ENCODE data around the gene CFAP300. TPM values are rescaled to one million over a fixed set of nuclear protein-coding genes. Genes with fewer than 3 reads are reported as not detected.

CFAP300 gene
- total and polyA plus RNA-seq, 8 donors = 1.2 to 3.6 (median 1.8) TPM; not detected in 2

- WGBS, 5 donors = 0 to 2% (median 1%) methylated on average over 10 to 61 of the region's 61 CpGs
- TF ChIP-seq EP300 (IDR thresholded peaks at IDR 0.05) = no peak
- peak in 1 of 3 donors; percentile 40 for TF ChIP-seq POLR2AphosphoS5 (IDR thresholded peaks at IDR 0.05)
- TF ChIP-seq CTCF (IDR thresholded peaks at IDR 0.05) = peak in 1 of 7 experiments; percentile 11
- TF ChIP-seq POLR2A (IDR thresholded peaks at IDR 0.05) = no peak
- Histone ChIP-seq H3K4me3 (peak overlapping the region; percentile 64 to 98 (median 82)), H3K27me3 (peaks cover 0 to 21% (median 5%) of the 10 kb centered on the region in 3 donors), H3K36me3 (peaks cover 0 to 11% (median 5%) of the 10 kb centered on the region in 4 donors), H3K27ac (peak overlapping the region; percentile 95 to 100 (median 97)), H3K9me3 (no peaks in the 10 kb centered on the region), H3K4me1 (peaks cover 17 to 50% (median 48%) of the 10 kb centered on the region in 4 donors)
- intact Hi-C loops (cut with DNase I; ENCODE audit: low total_unique reads) = no loop called here
- DNase-seq = peak; percentile 79 to 95
Measured at GRCh38 chr11:102111011-102111786, 64.0 kb downstream of the CFAP300 start.

- intact Hi-C loops (cut with DNase I; ENCODE audit: low total_unique reads) = no loop called here
- peak overlapping the region; percentile 64 to 98 (median 82) for H3K4me3 ChIP-seq
- peaks cover 0 to 11% (median 5%) of the 10 kb centered on the region in 4 donors for H3K36me3 ChIP-seq
- TF ChIP-seq POLR2A (IDR thresholded peaks at IDR 0.05) (peak in 1 of 4 donors; percentile 54), EP300 (IDR thresholded peaks at IDR 0.05) (no peak), POLR2AphosphoS5 (IDR thresholded peaks at IDR 0.05) (peak in 2 of 3 donors; percentile 90)
- H3K27ac ChIP-seq = peak overlapping the region; percentile 95 to 100 (median 97)
- H3K9me3 ChIP-seq = no peaks in the 10 kb centered on the region
- H3K27me3 ChIP-seq = peaks cover 0 to 21% (median 5%) of the 10 kb centered on the region in 3 donors
- 1 to 2% (median 2%) methylated on average over 20 of the region's 20 CpGs for WGBS, 5 donors
- peaks cover 21 to 57% (median 55%) of the 10 kb centered on the region in 4 donors for H3K4me1 ChIP-seq
- peak; percentile 72 to 89 for DNase-seq
Measured at GRCh38 chr11:102111787-102112508, 64.7 kb downstream of the CFAP300 start.

GRCh38 chr11:102112509-102112821 lies 65.2 kb downstream of the CFAP300 start:
- TF ChIP-seq EP300 (IDR thresholded peaks at IDR 0.05) (no peak), CTCF (IDR thresholded peaks at IDR 0.05) (no peak), POLR2A (IDR thresholded peaks at IDR 0.05) (no peak), POLR2AphosphoS5 (IDR thresholded peaks at IDR 0.05) (no peak)
- H3K4me3 ChIP-seq = peak overlapping the region; percentile 64 to 98 (median 82)
- H3K4me1 ChIP-seq = peaks cover 26 to 62% (median 57%) of the 10 kb centered on the region in 4 donors
- no peaks in the 10 kb centered on the region for H3K9me3 ChIP-seq
- 6 to 15% (median 8%) methylated on average over 5 of the region's 5 CpGs for WGBS, 5 donors
- peak in 1 of 2 donors; percentile 61 for DNase-seq
- H3K36me3 ChIP-seq = peaks cover 0 to 11% (median 5%) of the 10 kb centered on the region in 4 donors
- intact Hi-C loops (cut with DNase I; ENCODE audit: low total_unique reads) = no loop called here
- H3K27me3 ChIP-seq = peaks cover 0 to 21% (median 5%) of the 10 kb centered on the region in 3 donors
- peak overlapping the region; percentile 83 to 100 (median 96) for H3K27ac ChIP-seq

GRCh38 chr11:102114032-102114431 lies 66.8 kb downstream of the CFAP300 start:
- Histone ChIP-seq H3K27me3 (peaks cover 0 to 21% (median 5%) of the 10 kb centered on the region in 3 donors), H3K4me1 (peaks cover 35 to 77% (median 71%) of the 10 kb centered on the region in 4 donors), H3K9me3 (no peaks in the 10 kb centered on the region), H3K27ac (peak overlapping the region in 4 of 5 donors; percentile 2 to 99 (median 26)), H3K36me3 (peaks cover 0 to 11% (median 5%) of the 10 kb centered on the region in 4 donors), H3K4me3 (peak overlapping the region in 2 of 4 donors; percentile 12 to 64)
- no peak for DNase-seq
- no peak for TF ChIP-seq EP300 (IDR thresholded peaks at IDR 0.05)
- TF ChIP-seq POLR2AphosphoS5 (IDR thresholded peaks at IDR 0.05) = no peak
- no peak for TF ChIP-seq POLR2A (IDR thresholded peaks at IDR 0.05)
- TF ChIP-seq CTCF (IDR thresholded peaks at IDR 0.05) = no peak
- intact Hi-C loops (cut with DNase I; ENCODE audit: low total_unique reads) = no loop called here
- WGBS, 5 donors = 49 to 68% (median 56%) methylated on average over 4 of the region's 4 CpGs

Measured in stomach (tissue), 9 donors.